Inflammatory macrophage treated with lipopolysaccharide for 1 hour (primary cell): ENCODE data around the gene TTC6.

Experiments
- DNase-seq, 2 donors: peaks; one replicate each; pipeline ENCODE4 v3.0.0-alpha.2; 2020 to 2022

TTC6 gene

GRCh38 chr14:37637341-37637740, 41.9 kb downstream of the TTC6 start:
- DNase-seq = no peak

GRCh38 chr14:37638599-37638998, 43.2 kb downstream of the TTC6 start:
- no peak for DNase-seq

GRCh38 chr14:37641117-37641516, 45.7 kb downstream of the TTC6 start:
- no peak for DNase-seq

- DNase-seq = no peak
These were observed 46.7 kb downstream of the TTC6 start for GRCh38 chr14:37642125-37642524.

GRCh38 chr14:37643701-37644100, 48.3 kb downstream of the TTC6 start:
- DNase-seq = no peak
